H1 (cell line): Measurements from ENCODE around the gene SLC37A3. TPM values are rescaled to one million over a fixed set of nuclear protein-coding genes. Genes with fewer than 3 reads are reported as not detected.

Experiments
- CTCF ChIA-PET: fragments of 300-600 bp; sonication (Branson Sonifier 250); formaldehyde crosslinking; loops from one replicate; lab custom pipeline; 2021; ENCODE audit not compliant: partially characterized antibody; lab: Charles Lee
- POLR2A ChIA-PET: fragments of 300-600 bp; sonication (Branson Sonifier 250); formaldehyde crosslinking; loops from one replicate; lab custom pipeline; 2021; ENCODE audit warnings: inconsistent platforms; ENCODE audit not compliant: partially characterized antibody; lab: Charles Lee
- DNase-seq, 2 experiments: peaks; one replicate each; pipeline versions ENCODE4 v3.0.0 to v3.0.0-alpha.2; 2010 to 2022; ENCODE audit warnings: low spot score in 2 of 2, low read depth in 1 of 2, mixed read lengths in 1 of 2
- FAIRE-seq: peaks from 2 replicates; lab custom pipeline; 2011; peaks lifted over from hg19 to GRCh38; lab: Jason Lieb, UNC
- H2AFZ ChIP-seq: 2 replicates; pipeline ENCODE4 v1.8.1; 2012; ENCODE audit warnings: low read length, inconsistent platforms
- H2AK5ac ChIP-seq: 2 replicates; pipeline ENCODE4 v1.6.1; 2013; ENCODE audit warnings: low read depth, low read length
- H2BK120ac ChIP-seq: replicated peaks from 2 replicates; pipeline ENCODE3; 2013; ENCODE audit warnings: low read depth, low read length, inconsistent platforms
- H2BK12ac ChIP-seq: 2 replicates; pipeline ENCODE4 v1.6.1; 2013; ENCODE audit warnings: low read depth, low read length
- H2BK15ac ChIP-seq: 2 replicates; pipeline ENCODE4 v1.6.1; 2013; ENCODE audit warnings: low read length
- H2BK20ac ChIP-seq: 2 replicates; pipeline ENCODE4 v1.6.1; 2013; ENCODE audit warnings: low read length
- H2BK5ac ChIP-seq: 2 replicates; pipeline ENCODE4 v1.6.1; 2013; ENCODE audit warnings: low read depth, low read length
- H3K14ac ChIP-seq: 2 replicates; pipeline ENCODE4 v1.6.1; 2013; ENCODE audit warnings: inconsistent platforms; ENCODE audit not compliant: insufficient read length
- H3K18ac ChIP-seq: 2 replicates; pipeline ENCODE4 v1.6.1; 2013; ENCODE audit warnings: low read length; ENCODE audit errors: extremely low read depth
- H3K23ac ChIP-seq: 2 replicates; pipeline ENCODE4 v1.6.1; 2013; ENCODE audit warnings: inconsistent platforms; ENCODE audit not compliant: insufficient read length
- H3K23me2 ChIP-seq: 2 replicates; pipeline ENCODE4 v1.6.1; 2013; ENCODE audit warnings: low read depth, low read length
- H3K27ac ChIP-seq: 2 replicates; pipeline ENCODE4 v1.6.1; 2011; ENCODE audit warnings: low read depth, low read length, inconsistent platforms
- H3K27me3 ChIP-seq, 4 experiments: replicated peaks in 1 of 4; 1 replicate in 1 of 4; 2 replicates in 3 of 4; pipeline versions ENCODE4 v1.6.1 to v1.8.1; 2011 to 2013; ENCODE audit warnings: low read length in 3 of 4, mild to moderate bottlenecking in 3 of 4, inconsistent platforms in 2 of 4, mixed read lengths in 2 of 4, moderate library complexity in 1 of 4; ENCODE audit not compliant: control insufficient read depth in 3 of 4, insufficient read depth in 3 of 4; ENCODE audit errors: extremely low read depth in 1 of 4
- H3K36me3 ChIP-seq, 4 experiments: 2 replicates each; pipeline versions ENCODE4 v1.6.1 to v1.8.1; 2011 to 2013; ENCODE audit warnings: mild to moderate bottlenecking in 4 of 4, low read length in 3 of 4, moderate library complexity in 2 of 4, control low read depth in 1 of 4, inconsistent platforms in 1 of 4; ENCODE audit not compliant: insufficient read depth in 4 of 4, control insufficient read depth in 2 of 4
- H3K4ac ChIP-seq: replicated peaks from 2 replicates; pipeline ENCODE3; 2013; ENCODE audit warnings: low read length, low read depth, mixed read lengths, inconsistent platforms; ENCODE audit not compliant: insufficient read length
- H3K4me1 ChIP-seq, 4 experiments: replicated peaks in 1 of 4; 1 replicate in 1 of 4; 2 replicates in 3 of 4; pipeline versions ENCODE4 v1.6.1 to v1.8.1; 2011 to 2013; ENCODE audit warnings: low read length in 3 of 4, inconsistent platforms in 2 of 4, mixed read lengths in 1 of 4; ENCODE audit not compliant: insufficient read depth in 4 of 4, control insufficient read depth in 3 of 4
- H3K4me2 ChIP-seq, 2 experiments: 2 replicates each; pipeline versions ENCODE4 v1.6.1 to v1.8.1; 2011 to 2013; ENCODE audit warnings: low read depth in 2 of 2, low read length in 2 of 2, control low read depth in 1 of 2, inconsistent platforms in 1 of 2, mild to moderate bottlenecking in 1 of 2; ENCODE audit not compliant: insufficient read depth in 1 of 2
- H3K4me3 ChIP-seq, 4 experiments: fragments of 200-600, 300-600 bp in 1 of 4; sonication (generic), shearing (Covaris generic), sonication (Bioruptor Twin) in 1 of 4; 2 replicates each; pipeline versions ENCODE4 v1.5.1 to v1.8.1; 2011 to 2016; ENCODE audit warnings: low read length in 4 of 4, low read depth in 3 of 4, control low read depth in 2 of 4, inconsistent platforms in 2 of 4, mild to moderate bottlenecking in 2 of 4, mixed read lengths in 1 of 4, moderate library complexity in 1 of 4; ENCODE audit not compliant: insufficient read depth in 2 of 4; ENCODE audit errors: extremely low read depth in 1 of 4
- H3K56ac ChIP-seq: replicated peaks from 2 replicates; pipeline ENCODE3; 2013; ENCODE audit warnings: low read depth, mild to moderate bottlenecking, mixed read lengths, low read length, inconsistent platforms; ENCODE audit not compliant: insufficient read length
- H3K79me1 ChIP-seq: 2 replicates; pipeline ENCODE4 v1.6.1; 2013; ENCODE audit warnings: low read depth, low read length, control low read depth
- H3K79me2 ChIP-seq, 2 experiments: 2 replicates each; pipeline versions ENCODE4 v1.6.1 to v1.8.1; 2012 to 2013; ENCODE audit warnings: low read length in 2 of 2, mild to moderate bottlenecking in 2 of 2, inconsistent platforms in 1 of 2; ENCODE audit not compliant: insufficient read depth in 2 of 2, control insufficient read depth in 1 of 2
- H3K9ac ChIP-seq, 4 experiments: replicated peaks in 1 of 4; 1 replicate in 1 of 4; 2 replicates in 3 of 4; pipeline versions ENCODE4 v1.6.1 to v1.8.1; 2011 to 2013; ENCODE audit warnings: low read depth in 3 of 4, low read length in 3 of 4, control low read depth in 2 of 4, mild to moderate bottlenecking in 2 of 4, moderate library complexity in 2 of 4, inconsistent platforms in 1 of 4; ENCODE audit errors: extremely low read depth in 1 of 4
- H3K9me3 ChIP-seq, 2 experiments: 2 replicates each; pipeline versions ENCODE4 v1.6.1 to v1.8.1; 2012 to 2013; ENCODE audit warnings: mild to moderate bottlenecking in 2 of 2, moderate library complexity in 2 of 2, control low read depth in 1 of 2, inconsistent platforms in 1 of 2, low read depth in 1 of 2, low read length in 1 of 2, mixed read lengths in 1 of 2; ENCODE audit not compliant: insufficient read depth in 2 of 2
- H4K20me1 ChIP-seq, 2 experiments: replicated peaks in 1 of 2; 2 replicates each; pipeline versions ENCODE3 to v1.8.1; 2011 to 2013; ENCODE audit warnings: inconsistent platforms in 2 of 2, low read length in 2 of 2, mild to moderate bottlenecking in 1 of 2; ENCODE audit not compliant: insufficient read depth in 2 of 2, control insufficient read depth in 1 of 2
- H4K5ac ChIP-seq: 2 replicates; pipeline ENCODE4 v1.6.1; 2013; ENCODE audit warnings: low read length, low read depth, mixed read lengths, inconsistent platforms; ENCODE audit not compliant: insufficient read length
- H4K8ac ChIP-seq: 2 replicates; pipeline ENCODE4 v1.8.0; 2013; ENCODE audit warnings: mild to moderate bottlenecking, moderate library complexity, low read length, inconsistent platforms; ENCODE audit not compliant: insufficient read depth; ENCODE audit errors: extremely low read depth
- H4K91ac ChIP-seq: replicated peaks from 2 replicates; pipeline ENCODE3; 2013; ENCODE audit warnings: low read length, mixed read lengths, inconsistent platforms; ENCODE audit not compliant: insufficient read length
- BCL11A ChIP-seq, 2 experiments: IDR thresholded peaks; one replicate each; pipeline ENCODE4 v1.6.1; 2011; ENCODE audit warnings: low read depth in 2 of 2, low read length in 2 of 2, mild to moderate bottlenecking in 2 of 2
- CHD1 ChIP-seq: IDR thresholded peaks from 2 replicates; pipeline ENCODE4 v1.6.1; 2012; ENCODE audit warnings: low read depth, low read length, improper control_type of control experiment
- GABPA ChIP-seq: IDR thresholded peaks from 2 replicates; pipeline ENCODE4 v1.6.1; 2011; ENCODE audit warnings: mild to moderate bottlenecking, low read length, moderate library complexity, borderline replicate concordance; ENCODE audit not compliant: insufficient read depth
- KDM4A ChIP-seq: IDR thresholded peaks from one replicate; pipeline ENCODE4 v1.7.1; 2012; ENCODE audit warnings: low read depth, mild to moderate bottlenecking, moderate library complexity, low read length, inconsistent platforms; ENCODE audit not compliant: severe bottlenecking
- RXRA ChIP-seq: IDR thresholded peaks from 2 replicates; pipeline ENCODE4 v1.6.1; 2011; ENCODE audit warnings: low read depth, mild to moderate bottlenecking, low read length, moderate library complexity; ENCODE audit not compliant: insufficient read depth
- TEAD4 ChIP-seq: IDR thresholded peaks from 2 replicates; pipeline ENCODE4 v1.6.1; 2012; ENCODE audit warnings: low read depth, low read length, inconsistent platforms, mixed read lengths
- ZNF274 ChIP-seq: IDR thresholded peaks from 2 replicates; pipeline ENCODE4 v1.7.0; 2012; ENCODE audit warnings: low read length, borderline replicate concordance; ENCODE audit errors: extremely low read depth
- WGBS, 2 experiments: shearing (Covaris generic) in 1 of 2; methylation state at CpG; one replicate each; pipeline versions ENCODE4 v1.1.6 to v1.1.7; 2013 to 2015; ENCODE audit warnings: low lambda C conversion rate in 2 of 2, mixed read lengths in 2 of 2, inconsistent platforms in 1 of 2, low coverage in 1 of 2, missing lambda C conversion rate in 1 of 2; ENCODE audit not compliant: insufficient replicate concordance in 2 of 2, insufficient coverage in 1 of 2, insufficient read length in 1 of 2; ENCODE audit errors: extremely low coverage in 1 of 2, missing lambda C conversion rate in 1 of 2; 5-methylcytosine and 5-hydroxymethylcytosine counted together
- polyA plus RNA-seq, 7 experiments: library from polyadenylated mRNA; depleted of rRNA in 3 of 7; stranded (reverse) in 5 of 7; unstranded in 2 of 7; fragments of >200 nt in 5 of 7; fragments of 200-250 nt in 2 of 7; gene quantifications; 1 replicate in 5 of 7; 2 replicates in 1 of 7; 4 replicates in 1 of 7; pipeline versions ENCODE4 v1.2.1 to v1.2.3, GENCODE V29; 2011 to 2013; ENCODE audit warnings: missing spikeins in 2 of 7, mixed read lengths in 2 of 7
- total RNA-seq: library from RNA; stranded (reverse); fragmentation: NEBNext Ultra II Directional; extraction: Animal tissue kit (Norgen Biotek cat#: 25700); gene quantifications from 2 replicates; pipeline ENCODE4 v1.2.1, GENCODE V29; 2021

SLC37A3 gene
- total and polyA plus RNA-seq, 2 of the 8 experiments (the other 6 are each of a cell fraction or from before 2014, with no cell fraction given) = 58.2 to 71.0 TPM

- H3K4me3 ChIP-seq = no peak overlapping the region
- H2BK12ac ChIP-seq = no peak overlapping the region
- no peak overlapping the region for H3K27ac ChIP-seq
- CTCF ChIA-PET = no interaction called here
- H4K8ac ChIP-seq = no peak overlapping the region
- no peak overlapping the region for H3K9ac ChIP-seq
- no peak overlapping the region for H2BK5ac ChIP-seq
- H4K20me1 ChIP-seq = peaks cover 0 to 5% of the 10 kb centered on the region in 2 experiments
- H2AFZ ChIP-seq = no peak overlapping the region
- WGBS, 2 experiments = 94% methylated on average over 8 of the region's 8 CpGs; no CpG with 5 or more reads in 1 of the 2 experiments
- no peak overlapping the region for H4K5ac ChIP-seq
- H3K9me3 ChIP-seq = no peaks in the 10 kb centered on the region
- H3K79me2 ChIP-seq = no peaks in the 10 kb centered on the region
- no peak overlapping the region for H2BK120ac ChIP-seq
- no peak overlapping the region for H2BK15ac ChIP-seq
- no peak overlapping the region for H4K91ac ChIP-seq
- H3K23ac ChIP-seq = no peak overlapping the region
- POLR2A ChIA-PET = interaction anchor here (0.6 kb wide), 1 partner anchor 74 kb away, joined by 3 read pairs; no protein-coding TSS in a partner anchor
- H3K18ac ChIP-seq = no peak overlapping the region
- H3K14ac ChIP-seq = no peak overlapping the region
- no peaks in the 10 kb centered on the region for H3K23me2 ChIP-seq
- FAIRE-seq (no peak), DNase-seq (no peak)
- peaks cover 6 to 26% (median 14%) of the 10 kb centered on the region in 4 experiments; a peak in 7 of 8 replicates for H3K36me3 ChIP-seq
- no peak overlapping the region for H3K4ac ChIP-seq
- no peak overlapping the region for H3K4me2 ChIP-seq
- H3K79me1 ChIP-seq = no peaks in the 10 kb centered on the region
- no peaks in the 10 kb centered on the region for H3K4me1 ChIP-seq
- no peak overlapping the region for H2AK5ac ChIP-seq
- H3K27me3 ChIP-seq = no peaks in the 10 kb centered on the region
- H3K56ac ChIP-seq = no peak overlapping the region
- TF ChIP-seq RXRA (no peak), KDM4A (no peak), BCL11A (IDR thresholded peaks at IDR 0.05; ENCODE audit: low read depth in 2 of 2, low read length in 2 of 2) (no peak), ZNF274 (no peak), CHD1 (no peak), GABPA (no peak), TEAD4 (no peak)
- no peak overlapping the region for H2BK20ac ChIP-seq
Observed at GRCh38 chr7:140334341-140335057, 63.8 kb downstream of the SLC37A3 start.
